AG10803 (cell line): ENCODE results near the gene PNLIPRP2.

Source experiments
- DNase-seq: peaks from one replicate; pipeline ENCODE4 v3.0.0; 2010; ENCODE audit warnings: low read depth
- H3K4me3 ChIP-seq: 2 replicates; pipeline ENCODE4 v1.5.1; 2011; ENCODE audit warnings: mild to moderate bottlenecking, low read length, control low read depth
- CTCF ChIP-seq: conservative IDR thresholded peaks from 2 replicates; pipeline ENCODE4 v1.5.1; 2011; ENCODE audit warnings: mild to moderate bottlenecking, low read length, control low read depth, inconsistent platforms

The PNLIPRP2 gene

DNA sequence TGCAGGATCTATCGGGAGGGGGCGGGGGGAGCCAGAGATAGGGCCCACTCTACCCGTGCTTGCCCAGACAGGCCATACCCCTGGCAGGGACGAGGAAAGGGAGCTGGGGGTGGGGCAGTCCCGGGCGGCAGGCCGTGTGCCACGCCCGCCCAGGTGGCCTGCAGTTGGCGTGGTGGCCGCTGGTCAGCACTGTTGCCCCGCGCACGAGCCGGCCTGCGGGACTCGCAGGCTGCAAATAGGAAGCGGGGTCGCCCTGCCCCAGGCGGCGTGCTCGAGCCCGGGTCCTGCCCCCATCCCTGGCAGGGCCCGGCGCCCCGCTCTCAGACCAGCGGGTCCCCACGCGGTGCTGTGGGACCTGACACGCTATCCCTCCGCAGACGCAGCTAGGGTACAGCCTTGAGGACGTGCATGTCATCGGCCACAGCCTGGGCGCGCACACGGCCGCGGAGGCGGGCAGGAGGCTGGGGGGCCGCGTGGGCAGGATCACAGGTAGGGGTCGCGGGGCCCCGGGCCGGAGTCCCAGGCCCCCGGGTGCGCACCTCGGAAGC, 6.7 kb downstream of the PNLIPRP2 start:
- 0 out of 2 replicates have a peak, but pooled peaks have one; percentile 3 for TF ChIP-seq CTCF
- H3K4me3 ChIP-seq = no peak overlapping the region
- no peak for DNase-seq

DNA sequence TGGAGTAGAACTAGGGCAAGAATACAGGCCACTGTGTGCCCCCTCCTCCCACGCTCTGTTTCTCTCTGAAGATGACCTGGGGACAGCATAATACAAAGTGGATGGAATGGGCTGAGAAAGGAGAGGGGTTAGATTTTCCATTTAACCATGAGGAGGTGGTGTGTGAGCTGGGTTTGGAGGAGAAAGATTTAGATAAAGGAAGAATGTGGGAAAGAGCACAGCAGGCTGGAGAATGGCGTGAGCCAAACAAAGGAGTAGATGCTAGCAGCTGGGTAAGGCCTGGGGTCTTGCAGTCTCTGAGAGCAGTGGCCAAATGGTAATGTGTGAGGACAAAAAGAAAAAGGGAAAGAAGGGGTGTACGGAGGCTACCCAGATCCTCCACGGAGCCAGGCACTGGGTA, 8.6 kb downstream of the PNLIPRP2 start:
- DNase-seq = no peak
- H3K4me3 ChIP-seq = no peak overlapping the region
- no peak for TF ChIP-seq CTCF

GRCh38 chr10:116630020-116630419, 9.3 kb downstream of the PNLIPRP2 start:
- no peak overlapping the region for H3K4me3 ChIP-seq
- no peak for TF ChIP-seq CTCF
- DNase-seq = no peak

- DNase-seq = no peak
- no peak overlapping the region for H3K4me3 ChIP-seq
- no peak for TF ChIP-seq CTCF
Measured at GRCh38 chr10:116631871-116632295, 11.1 kb downstream of the PNLIPRP2 start.

- no peak for TF ChIP-seq CTCF
- no peak overlapping the region for H3K4me3 ChIP-seq
Measured at GRCh38 chr10:116632596-116633215, 12.0 kb downstream of the PNLIPRP2 start.

DNA sequence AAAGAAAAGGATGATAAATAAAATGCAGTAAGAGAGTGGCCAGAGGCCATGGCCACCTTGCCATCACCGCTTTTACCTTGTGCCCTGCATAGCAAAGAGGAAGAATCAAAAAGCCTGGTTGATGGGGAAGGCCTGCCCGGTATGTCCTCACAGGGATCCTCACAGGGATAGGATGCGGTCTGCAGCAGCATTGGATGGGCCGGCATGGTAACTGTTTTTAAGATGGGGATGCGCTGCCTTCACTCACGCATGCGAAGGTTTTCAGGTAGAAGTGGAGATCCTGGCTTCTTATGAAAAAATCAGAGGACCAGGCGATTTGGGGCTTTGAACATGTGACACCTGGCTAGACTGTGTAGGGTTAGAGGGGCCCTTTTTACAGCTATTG, 12.5 kb downstream of the PNLIPRP2 start:
- no peak for DNase-seq
- no peak for TF ChIP-seq CTCF
- H3K4me3 ChIP-seq = no peak overlapping the region

More at GRCh38 chr10:116632596-116633215, 12.0 kb downstream of the PNLIPRP2 start:
- no peak for DNase-seq
